Hepatocyte (in vitro differentiated cells): ENCODE measurements around the gene MAGOHB.

Source experiments
- EZH2 ChIP-seq: fragments of 200-600 bp; sonication (generic); IDR thresholded peaks from 2 replicates; pipeline ENCODE4 v1.6.1; 2016; ENCODE audit warnings: antibody characterized with exemption, mild to moderate bottlenecking, borderline replicate concordance
- EZH2phosphoT487 ChIP-seq: fragments of 200-600 bp; sonication (generic); IDR thresholded peaks from one replicate; pipeline ENCODE4 v1.6.1; 2018; ENCODE audit warnings: antibody characterized with exemption, mild to moderate bottlenecking, low read depth, moderate library complexity; ENCODE audit not compliant: unreplicated experiment, severe bottlenecking
- TF ChIP-seq, protein P1 (sequence below): fragments of 200-600 bp; sonication (generic); IDR thresholded peaks from 2 replicates; pipeline ENCODE4 v1.5.1; 2016; ENCODE audit warnings: antibody characterized with exemption, mild to moderate bottlenecking; ENCODE audit not compliant: poor library complexity

DNA sequence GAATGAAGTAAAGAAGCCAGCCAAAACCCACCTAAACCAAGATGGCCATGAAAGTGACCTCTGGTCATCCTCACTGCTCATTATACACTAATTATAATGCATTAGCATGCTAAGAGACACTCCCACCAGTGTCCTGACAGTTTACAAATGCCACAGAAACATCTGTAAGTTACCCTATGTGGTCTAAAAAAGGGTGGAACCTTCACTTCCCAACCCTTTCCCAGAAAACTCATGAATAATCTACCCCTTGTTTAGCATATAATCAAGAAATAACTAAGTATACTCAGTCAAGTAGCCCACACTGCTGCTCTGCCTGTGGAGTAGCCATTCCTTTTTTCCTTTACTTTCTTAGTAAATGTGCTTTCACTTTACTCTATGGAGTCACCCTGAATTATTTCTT lies 40.6 kb upstream of the MAGOHB start:
- TF ChIP-seq, protein P1, sequence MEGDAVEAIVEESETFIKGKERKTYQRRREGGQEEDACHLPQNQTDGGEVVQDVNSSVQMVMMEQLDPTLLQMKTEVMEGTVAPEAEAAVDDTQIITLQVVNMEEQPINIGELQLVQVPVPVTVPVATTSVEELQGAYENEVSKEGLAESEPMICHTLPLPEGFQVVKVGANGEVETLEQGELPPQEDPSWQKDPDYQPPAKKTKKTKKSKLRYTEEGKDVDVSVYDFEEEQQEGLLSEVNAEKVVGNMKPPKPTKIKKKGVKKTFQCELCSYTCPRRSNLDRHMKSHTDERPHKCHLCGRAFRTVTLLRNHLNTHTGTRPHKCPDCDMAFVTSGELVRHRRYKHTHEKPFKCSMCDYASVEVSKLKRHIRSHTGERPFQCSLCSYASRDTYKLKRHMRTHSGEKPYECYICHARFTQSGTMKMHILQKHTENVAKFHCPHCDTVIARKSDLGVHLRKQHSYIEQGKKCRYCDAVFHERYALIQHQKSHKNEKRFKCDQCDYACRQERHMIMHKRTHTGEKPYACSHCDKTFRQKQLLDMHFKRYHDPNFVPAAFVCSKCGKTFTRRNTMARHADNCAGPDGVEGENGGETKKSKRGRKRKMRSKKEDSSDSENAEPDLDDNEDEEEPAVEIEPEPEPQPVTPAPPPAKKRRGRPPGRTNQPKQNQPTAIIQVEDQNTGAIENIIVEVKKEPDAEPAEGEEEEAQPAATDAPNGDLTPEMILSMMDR: no peak
- no peak for TF ChIP-seq EZH2phosphoT487
- no peak for TF ChIP-seq EZH2
